Body of pancreas (tissue), 4 donors: Measurements from ENCODE around the gene DGKI.

Source experiments
- POLR2A ChIP-seq, 3 donors: fragments of 450-650 bp; IDR thresholded peaks; one replicate each; pipeline ENCODE4 v1.6.1; 2016; ENCODE audit warnings: antibody characterized with exemption in 3 of 3, mild to moderate bottlenecking in 2 of 3
- TF ChIP-seq, protein P1 (sequence below), 7 experiments: fragments of 450-650 bp in 4 of 7; fragments of 200-600 bp in 3 of 7; sonication (generic) in 3 of 7; IDR thresholded peaks; one replicate each; pipeline ENCODE4 v1.5.1; 2016 to 2019; ENCODE audit warnings: antibody characterized with exemption in 7 of 7

DNA sequence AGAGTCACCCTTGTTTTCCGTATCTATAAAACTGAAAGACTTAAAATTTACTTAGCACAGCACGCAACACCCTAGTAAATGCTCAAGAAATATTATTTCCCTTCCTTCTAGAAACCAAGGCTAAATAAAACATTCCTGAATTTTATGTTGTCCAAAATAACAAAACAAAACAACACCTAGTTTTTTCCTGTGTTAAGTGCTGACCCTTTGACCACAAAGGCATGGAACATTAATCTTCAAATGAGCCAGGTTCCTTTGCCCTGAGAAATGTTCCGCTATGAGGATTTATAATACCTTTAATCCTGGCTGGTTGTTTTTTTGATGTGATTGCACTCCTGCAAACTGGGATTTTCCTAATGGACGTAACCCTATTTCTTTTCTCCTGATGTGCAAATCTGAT is 29.0 kb upstream of the DGKI start:
- TF ChIP-seq, protein P1, sequence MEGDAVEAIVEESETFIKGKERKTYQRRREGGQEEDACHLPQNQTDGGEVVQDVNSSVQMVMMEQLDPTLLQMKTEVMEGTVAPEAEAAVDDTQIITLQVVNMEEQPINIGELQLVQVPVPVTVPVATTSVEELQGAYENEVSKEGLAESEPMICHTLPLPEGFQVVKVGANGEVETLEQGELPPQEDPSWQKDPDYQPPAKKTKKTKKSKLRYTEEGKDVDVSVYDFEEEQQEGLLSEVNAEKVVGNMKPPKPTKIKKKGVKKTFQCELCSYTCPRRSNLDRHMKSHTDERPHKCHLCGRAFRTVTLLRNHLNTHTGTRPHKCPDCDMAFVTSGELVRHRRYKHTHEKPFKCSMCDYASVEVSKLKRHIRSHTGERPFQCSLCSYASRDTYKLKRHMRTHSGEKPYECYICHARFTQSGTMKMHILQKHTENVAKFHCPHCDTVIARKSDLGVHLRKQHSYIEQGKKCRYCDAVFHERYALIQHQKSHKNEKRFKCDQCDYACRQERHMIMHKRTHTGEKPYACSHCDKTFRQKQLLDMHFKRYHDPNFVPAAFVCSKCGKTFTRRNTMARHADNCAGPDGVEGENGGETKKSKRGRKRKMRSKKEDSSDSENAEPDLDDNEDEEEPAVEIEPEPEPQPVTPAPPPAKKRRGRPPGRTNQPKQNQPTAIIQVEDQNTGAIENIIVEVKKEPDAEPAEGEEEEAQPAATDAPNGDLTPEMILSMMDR (IDR thresholded peaks at IDR 0.05) = no peak
- no peak for TF ChIP-seq POLR2A (IDR thresholded peaks at IDR 0.05)
